GM21737 (cell line): Measurements from ENCODE around the gene EPS8.

Experiments
- ATAC-seq: cut with Tn5 transposase; IDR thresholded peaks from one replicate; pipeline ENCODE4 v1.9.1; 2021; ENCODE audit warnings: mild to moderate bottlenecking, moderate library complexity; ENCODE audit not compliant: unreplicated experiment

Gene EPS8

GRCh38 chr12:15720295-15720694 lies 68.9 kb downstream of the EPS8 start:
- ATAC-seq: no peak

DNA sequence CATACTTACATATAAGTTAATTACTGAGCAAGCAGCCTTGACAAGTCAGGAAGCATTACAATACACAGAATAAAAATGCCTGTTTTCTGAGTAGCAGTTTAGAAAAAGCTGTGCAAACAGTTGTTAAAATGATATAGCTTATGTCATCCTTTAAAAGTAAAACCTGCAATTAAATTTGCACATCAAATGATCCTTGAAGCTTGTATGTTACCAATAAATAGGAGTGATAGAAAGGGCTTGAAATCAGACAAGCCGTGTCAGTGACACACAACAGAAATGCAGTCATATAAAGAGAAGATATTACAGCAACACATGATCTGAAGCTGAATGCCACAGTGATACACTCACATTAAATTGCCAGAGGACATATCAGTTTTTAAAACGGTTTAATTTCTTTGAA lies 70.0 kb downstream of the EPS8 start:
- ATAC-seq: no peak

DNA sequence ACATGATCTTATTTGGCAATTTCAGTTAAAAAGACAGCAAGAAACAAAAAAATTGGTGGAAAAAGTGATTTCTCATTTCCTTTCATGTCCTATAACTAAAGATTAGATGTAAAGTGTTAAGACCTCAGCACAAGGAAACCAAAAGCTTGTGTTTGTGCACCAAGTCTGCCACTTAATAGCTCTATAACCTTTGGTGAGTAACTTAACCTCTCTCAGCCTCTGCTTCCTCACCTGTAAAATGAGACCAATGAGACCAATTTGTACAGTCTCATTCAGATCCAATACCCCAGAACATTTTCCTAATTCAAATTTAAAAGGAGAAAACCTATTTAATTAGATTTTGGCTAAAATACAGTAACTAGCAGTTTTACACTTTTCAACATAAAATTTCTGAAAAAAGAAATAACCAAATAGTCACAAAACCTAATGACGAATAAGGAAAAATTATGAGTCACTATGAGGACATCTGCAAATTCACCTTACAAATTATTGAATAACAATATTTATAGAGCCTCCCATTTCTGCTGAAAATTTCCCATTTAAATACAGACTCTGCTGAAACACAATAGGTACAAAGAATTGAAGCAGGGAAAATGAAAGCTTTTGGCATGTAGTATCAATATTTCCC lies 71.1 kb downstream of the EPS8 start:
- ATAC-seq: no peak

DNA sequence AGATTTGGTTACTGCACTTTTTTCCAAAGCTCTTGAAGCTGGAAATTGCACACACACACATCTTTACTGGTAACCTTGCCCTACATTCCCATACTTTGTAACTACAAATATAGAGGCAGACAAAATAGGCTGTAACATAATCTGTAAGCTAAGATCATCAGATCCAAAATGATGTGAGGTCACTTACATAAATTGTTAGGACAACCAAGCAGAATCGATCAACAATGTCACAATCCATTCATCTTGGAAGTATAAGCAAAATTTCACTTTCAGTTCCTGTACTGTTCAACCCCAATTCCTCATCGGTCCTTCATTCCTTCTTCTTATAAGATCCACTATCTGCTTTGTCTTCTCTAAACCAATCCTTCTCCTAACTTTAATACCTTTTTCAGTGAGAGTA lies 72.6 kb downstream of the EPS8 start:
- no peak for ATAC-seq

DNA sequence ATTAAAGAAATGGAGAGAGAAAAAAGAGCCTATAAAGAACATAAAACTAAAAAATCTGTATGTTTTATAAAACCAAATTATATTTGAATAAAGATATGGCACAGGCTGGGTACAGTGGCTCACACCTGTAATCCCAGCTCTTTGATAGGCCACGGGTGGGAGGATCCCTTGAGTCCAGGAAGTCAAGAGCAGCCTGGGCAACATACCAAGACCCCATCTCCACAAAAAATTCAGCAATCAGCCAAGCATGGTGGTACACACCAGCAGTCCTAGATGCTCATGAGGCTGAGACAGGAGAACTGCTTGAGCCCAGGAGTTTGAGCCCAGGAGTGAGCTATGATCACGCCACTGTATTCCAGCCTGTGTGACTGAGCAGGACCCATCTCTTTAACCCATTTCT lies 74.9 kb downstream of the EPS8 start:
- ATAC-seq: no peak

GRCh38 chr12:15712823-15713660 lies 76.1 kb downstream of the EPS8 start:
- ATAC-seq: no peak

GRCh38 chr12:15712160-15712559 lies 77.0 kb downstream of the EPS8 start:
- no peak for ATAC-seq

DNA sequence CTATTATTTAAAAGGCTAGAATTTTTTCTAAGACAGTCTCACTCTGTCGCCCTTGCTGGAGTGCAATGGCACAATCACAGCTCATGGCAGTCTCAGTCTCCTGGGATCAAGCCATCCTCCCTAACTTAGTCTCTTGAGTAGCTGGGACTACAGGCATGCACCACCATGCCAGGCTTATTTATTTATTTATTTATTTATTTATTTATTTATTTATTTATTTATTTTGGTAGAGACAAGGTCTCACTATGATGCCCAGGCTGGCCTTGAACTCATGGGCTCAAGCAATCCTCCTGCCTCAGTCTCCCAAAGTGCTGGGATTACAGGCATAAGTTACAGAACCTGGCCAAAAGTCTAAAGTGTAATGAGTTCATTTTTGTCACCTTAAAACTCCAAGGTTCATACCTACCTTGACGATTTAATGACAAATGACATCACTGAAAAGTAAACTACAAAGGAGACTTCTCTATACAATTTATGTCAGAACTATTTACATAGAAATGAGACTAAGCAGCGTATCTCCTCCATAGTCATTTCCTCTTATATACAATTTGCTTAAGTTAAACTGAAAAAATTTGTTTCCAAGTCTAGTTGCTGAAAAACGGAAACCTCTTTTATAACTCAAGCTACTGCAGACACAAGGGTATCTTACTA lies 78.2 kb downstream of the EPS8 start:
- no peak for ATAC-seq

DNA sequence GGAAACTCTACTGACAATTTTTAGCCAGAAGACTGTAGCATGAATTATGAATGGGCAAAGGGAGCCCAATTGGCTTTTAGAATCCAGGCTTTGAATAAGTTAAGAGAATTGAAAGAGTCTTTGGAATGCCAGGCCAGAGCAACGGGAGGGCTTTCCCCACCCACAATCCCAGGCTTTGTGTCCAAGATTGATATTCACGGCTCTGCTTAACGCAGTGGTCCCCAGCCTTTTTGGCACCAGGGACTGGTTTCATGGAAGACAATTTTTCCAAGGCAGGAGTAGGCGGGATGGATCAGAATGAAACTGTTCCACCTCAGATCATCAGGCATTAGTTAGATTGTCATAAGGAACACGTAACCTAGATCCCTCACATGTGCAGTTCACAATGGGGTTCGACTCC lies 79.6 kb downstream of the EPS8 start:
- no peak for ATAC-seq

- no peak for ATAC-seq
Observed at GRCh38 chr12:15708396-15709076, 80.7 kb downstream of the EPS8 start.

GRCh38 chr12:15707516-15708199 lies 81.5 kb downstream of the EPS8 start:
- no peak for ATAC-seq

DNA sequence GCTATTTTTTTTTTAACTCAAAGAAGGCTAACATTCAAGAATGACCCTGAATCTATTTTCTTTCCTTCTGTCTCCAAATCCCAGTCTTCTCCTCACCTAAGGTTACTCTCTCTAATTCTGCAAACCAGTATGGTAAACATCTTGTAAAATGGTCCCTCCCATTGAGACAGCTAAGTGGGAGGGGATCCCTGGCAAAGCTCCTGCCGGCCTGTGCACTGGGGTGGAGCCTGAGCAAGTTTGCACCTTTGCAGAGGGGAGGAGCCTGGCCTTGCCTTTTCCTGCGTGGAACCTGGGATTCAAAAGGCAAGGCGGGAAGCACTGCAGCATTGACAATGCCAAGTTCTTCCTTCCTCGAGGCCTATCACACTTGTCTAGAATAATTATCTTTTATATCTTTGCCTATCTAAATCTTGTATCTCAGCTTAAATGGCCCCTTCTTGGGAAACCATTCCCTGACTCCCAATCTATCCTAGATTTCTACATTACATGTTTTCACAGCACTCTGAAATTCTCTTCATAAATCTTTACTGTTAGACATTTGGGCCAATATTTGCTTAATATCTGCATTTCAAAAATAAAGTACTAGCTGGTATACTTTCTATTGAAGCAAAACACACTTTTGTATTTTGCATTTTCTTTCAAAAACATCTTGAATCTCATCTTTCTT lies 83.0 kb downstream of the EPS8 start:
- no peak for ATAC-seq

- no peak for ATAC-seq
Observed at GRCh38 chr12:15705606-15706005, 83.6 kb downstream of the EPS8 start.

- no peak for ATAC-seq
Observed at GRCh38 chr12:15702276-15702675, 86.9 kb downstream of the EPS8 start.

DNA sequence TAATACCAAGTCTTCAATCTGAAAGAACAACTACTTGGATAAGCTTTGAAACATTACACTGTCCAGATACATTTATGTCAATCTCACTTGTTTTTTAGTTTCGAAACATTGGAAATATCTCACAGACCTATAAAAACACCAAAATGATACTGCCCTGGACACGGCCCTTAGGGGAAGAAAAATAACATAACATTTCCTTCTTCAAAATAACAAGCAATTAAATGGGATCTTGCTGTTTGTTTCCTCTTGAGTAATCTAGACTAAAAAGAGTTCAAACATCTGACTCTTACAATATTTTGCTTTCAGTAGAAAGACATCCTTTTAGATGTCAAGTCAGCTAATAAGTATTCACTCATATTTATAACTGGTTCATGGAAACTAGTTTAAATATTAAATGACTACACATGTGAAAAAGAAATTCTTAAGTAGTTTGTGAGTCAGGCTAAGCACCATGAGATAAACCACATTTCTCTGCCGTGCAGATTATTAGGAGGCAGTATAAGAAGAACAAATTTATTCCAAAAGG lies 87.5 kb downstream of the EPS8 start:
- ATAC-seq: no peak

DNA sequence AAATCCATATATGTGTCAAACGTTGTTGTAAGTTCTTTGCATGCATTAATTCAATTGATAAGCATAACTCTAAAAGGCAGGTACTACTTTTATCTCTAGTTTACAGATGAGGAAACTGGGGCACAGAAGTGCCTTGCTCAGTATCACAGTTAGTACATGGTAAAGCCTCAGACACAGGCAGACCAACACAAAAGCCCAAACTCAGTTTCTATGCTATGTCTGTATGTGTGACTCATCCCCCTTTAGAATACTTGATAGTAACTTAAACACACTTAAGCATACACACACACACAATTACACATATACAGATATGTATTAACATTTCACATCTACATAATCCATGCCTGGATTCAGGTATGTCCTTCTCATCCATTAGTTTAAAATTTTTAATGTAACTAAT lies 88.0 kb downstream of the EPS8 start:
- ATAC-seq: no peak

DNA sequence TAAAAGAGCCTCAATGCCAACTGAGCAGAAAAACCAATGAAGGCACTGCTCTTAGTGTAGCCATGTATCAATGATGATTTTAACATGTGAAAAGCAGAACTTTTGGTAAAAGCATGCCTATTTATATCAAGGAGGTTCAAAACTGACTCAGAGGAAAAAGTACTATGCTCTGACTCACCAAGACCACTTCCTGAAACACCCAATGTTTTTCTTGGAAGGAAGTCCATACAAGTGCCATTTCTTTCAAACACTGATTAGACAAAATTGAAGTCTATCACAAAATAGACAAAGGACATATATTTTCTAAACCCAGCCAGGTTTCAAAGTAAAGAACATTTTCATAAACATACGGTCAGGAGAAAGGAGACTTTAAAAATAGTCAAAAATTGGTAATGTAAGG lies 88.6 kb downstream of the EPS8 start:
- ATAC-seq: no peak

- no peak for ATAC-seq
Observed at GRCh38 chr12:15699886-15700285, 89.3 kb downstream of the EPS8 start.

DNA sequence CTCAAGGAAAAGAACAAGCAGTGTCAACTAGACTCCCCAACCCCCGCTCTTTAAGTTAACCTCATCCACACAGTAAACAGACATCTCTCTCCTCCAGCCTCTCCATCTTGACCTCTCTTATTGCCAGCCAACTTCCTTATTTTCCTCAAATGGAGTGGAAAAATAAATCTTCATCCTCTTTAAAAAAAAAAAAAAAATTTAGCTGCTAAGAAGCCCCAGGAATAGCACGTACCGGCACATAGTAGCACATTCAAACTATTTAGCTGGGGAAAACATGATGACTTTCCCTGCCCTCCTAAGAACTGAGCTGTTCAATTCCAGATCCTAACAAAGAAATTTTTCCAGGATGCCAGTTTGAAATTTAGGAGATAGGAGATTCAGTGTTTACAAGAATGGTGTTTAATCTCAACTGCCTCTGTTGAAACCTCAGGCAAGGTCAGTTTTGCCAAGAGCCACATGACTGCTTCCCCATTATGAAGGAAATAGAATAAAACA lies 90.8 kb downstream of the EPS8 start:
- no peak for ATAC-seq

- ATAC-seq: no peak
Observed at GRCh38 chr12:15697201-15697600, 92.0 kb downstream of the EPS8 start.
